HG03025 (cell line): ENCODE results near the gene CES4A.
"Not testable (repeated sequence)": the region's sequence is repeated elsewhere in the genome, so short reads cannot be mapped to it uniquely, and the experiment has no call there.

ENCODE experiments used
- ATAC-seq: cut with Tn5 transposase; IDR thresholded peaks from one replicate; pipeline ENCODE4 v1.9.1; 2021; ENCODE audit warnings: mild to moderate bottlenecking, moderate library complexity; ENCODE audit not compliant: unreplicated experiment, low FRiP score

The CES4A gene

DNA sequence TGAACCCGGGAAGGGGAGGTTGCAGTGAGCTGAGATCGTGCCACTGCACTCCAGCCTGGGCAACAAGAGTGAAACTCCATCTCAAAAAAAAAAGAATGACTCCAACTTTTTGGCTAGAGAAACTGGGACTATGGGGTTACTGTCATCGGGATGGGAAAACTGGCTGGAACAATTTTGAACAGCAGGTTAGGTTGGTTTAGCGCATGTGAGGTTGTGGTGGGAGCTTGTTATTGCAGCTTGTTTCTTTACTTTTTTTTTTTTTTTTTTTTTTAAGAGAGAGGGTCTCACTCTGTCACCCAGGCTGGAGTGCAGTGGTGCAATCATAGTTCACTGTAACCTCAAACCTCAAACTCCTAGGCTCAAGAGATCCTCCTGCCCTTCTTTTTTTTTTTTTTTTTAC, 53.1 kb downstream of the CES4A start:
- ATAC-seq = not testable (repeated sequence)

DNA sequence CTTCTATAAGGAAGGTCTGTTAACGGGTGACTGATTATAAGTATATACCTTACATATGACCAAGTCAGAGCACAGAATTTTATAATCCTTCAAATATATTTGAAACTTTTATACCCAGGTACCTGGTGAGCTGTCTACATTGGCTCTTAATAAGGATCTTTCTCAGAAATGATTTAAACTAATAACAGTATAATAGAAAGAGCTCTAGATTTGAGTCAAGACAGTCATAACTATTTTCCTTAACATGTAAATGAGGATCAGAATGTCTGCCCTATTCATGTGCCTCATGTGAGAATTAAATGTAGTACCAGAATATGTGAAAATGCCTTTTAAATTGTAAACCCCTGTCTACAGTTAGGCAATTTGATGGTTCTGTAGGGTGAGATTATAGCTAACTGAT, 55.0 kb downstream of the CES4A start:
- no peak for ATAC-seq

DNA sequence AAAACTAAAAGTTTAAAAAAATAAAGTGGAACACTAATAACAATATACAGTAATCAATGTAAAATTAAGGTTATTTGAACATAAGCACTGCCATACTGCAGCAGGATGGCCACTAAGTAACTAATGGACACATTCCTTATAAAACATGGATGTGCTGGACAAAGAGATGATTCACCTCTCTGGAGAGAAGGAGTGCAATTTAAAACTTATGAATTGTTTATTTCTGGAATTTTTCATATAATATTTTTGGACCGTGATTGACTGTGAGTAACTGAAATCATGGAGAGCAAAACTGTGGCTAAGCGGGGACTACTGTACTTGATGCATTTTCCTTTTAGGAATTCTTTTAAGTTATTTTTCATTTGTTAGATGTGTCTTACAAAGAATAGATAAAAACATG, 62.4 kb downstream of the CES4A start:
- no peak for ATAC-seq

- no peak for ATAC-seq
Observed at GRCh38 chr16:67052399-67052798, 64.0 kb downstream of the CES4A start.

GRCh38 chr16:67053767-67054334, 65.5 kb downstream of the CES4A start:
- no peak for ATAC-seq

DNA sequence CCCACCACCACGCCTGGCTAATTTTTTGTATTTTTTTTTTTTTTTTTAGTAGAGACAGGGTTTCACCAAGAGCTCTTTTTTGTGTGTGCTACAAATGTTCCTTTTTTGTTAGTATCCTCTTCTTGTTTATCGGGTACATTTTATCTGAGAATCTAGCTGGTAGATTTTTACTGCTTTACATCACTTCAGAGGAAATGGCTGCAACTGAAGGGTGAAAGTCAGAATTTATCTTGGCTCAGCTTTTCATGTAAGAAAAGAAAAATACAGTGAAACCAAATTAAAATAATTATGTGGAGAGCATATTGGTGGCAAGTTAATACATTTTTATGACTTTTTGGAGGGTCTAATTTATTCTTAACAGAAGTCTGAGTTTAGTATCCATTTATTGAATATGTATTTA, 66.5 kb downstream of the CES4A start:
- ATAC-seq = no peak

- ATAC-seq = no peak
Observed at GRCh38 chr16:67055712-67056487, 67.5 kb downstream of the CES4A start.
